Measurements from ENCODE around the gene ATF7IP.
A peak's percentile ranks its signal among the peaks of the same experiment; 100 is the strongest.
"Not testable (repeated sequence)": the region's sequence is repeated elsewhere in the genome, so short reads cannot be mapped to it uniquely, and the experiment has no call there.

Gene ATF7IP, protein sequence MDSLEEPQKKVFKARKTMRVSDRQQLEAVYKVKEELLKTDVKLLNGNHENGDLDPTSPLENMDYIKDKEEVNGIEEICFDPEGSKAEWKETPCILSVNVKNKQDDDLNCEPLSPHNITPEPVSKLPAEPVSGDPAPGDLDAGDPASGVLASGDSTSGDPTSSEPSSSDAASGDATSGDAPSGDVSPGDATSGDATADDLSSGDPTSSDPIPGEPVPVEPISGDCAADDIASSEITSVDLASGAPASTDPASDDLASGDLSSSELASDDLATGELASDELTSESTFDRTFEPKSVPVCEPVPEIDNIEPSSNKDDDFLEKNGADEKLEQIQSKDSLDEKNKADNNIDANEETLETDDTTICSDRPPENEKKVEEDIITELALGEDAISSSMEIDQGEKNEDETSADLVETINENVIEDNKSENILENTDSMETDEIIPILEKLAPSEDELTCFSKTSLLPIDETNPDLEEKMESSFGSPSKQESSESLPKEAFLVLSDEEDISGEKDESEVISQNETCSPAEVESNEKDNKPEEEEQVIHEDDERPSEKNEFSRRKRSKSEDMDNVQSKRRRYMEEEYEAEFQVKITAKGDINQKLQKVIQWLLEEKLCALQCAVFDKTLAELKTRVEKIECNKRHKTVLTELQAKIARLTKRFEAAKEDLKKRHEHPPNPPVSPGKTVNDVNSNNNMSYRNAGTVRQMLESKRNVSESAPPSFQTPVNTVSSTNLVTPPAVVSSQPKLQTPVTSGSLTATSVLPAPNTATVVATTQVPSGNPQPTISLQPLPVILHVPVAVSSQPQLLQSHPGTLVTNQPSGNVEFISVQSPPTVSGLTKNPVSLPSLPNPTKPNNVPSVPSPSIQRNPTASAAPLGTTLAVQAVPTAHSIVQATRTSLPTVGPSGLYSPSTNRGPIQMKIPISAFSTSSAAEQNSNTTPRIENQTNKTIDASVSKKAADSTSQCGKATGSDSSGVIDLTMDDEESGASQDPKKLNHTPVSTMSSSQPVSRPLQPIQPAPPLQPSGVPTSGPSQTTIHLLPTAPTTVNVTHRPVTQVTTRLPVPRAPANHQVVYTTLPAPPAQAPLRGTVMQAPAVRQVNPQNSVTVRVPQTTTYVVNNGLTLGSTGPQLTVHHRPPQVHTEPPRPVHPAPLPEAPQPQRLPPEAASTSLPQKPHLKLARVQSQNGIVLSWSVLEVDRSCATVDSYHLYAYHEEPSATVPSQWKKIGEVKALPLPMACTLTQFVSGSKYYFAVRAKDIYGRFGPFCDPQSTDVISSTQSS

GRCh38 chr12:14365294-14366208, at the start of gene ATF7IP:
Gene ATF7IP (plus strand): TSS chr12:14365682. CDS start chr12:14423916, 58,234 bp downstream.
- H3K4me3 Mint-ChIP-seq, result peak within 1 kb of the TSS; percentile 84
- H3K27ac Mint-ChIP-seq, result peak within 1 kb of the TSS; percentile 97
- peaks cover 30% of the 10 kb centered on the region for H3K36me3 Mint-ChIP-seq (ENCODE audit: low read depth)
- peaks cover 4% of the 10 kb centered on the region for H3K9me3 Mint-ChIP-seq
- peaks cover 66% of the 10 kb centered on the region for H3K4me1 Mint-ChIP-seq (ENCODE audit: low read depth)
- H3K27me3 Mint-ChIP-seq, result no peaks in the 10 kb centered on the region

- Mint-ChIP-seq H3K4me1 (ENCODE audit: low read depth) (no peaks in the 10 kb centered on the region), H3K27ac (no peak overlapping the region), H3K9me3 (no peaks in the 10 kb centered on the region), H3K36me3 (ENCODE audit: low read depth) (no peaks in the 10 kb centered on the region), H3K4me3 (no peak overlapping the region), H3K27me3 (no peaks in the 10 kb centered on the region)
Measured at GRCh38 chr12:14317362-14318146, 47.9 kb upstream of the ATF7IP start.

DNA sequence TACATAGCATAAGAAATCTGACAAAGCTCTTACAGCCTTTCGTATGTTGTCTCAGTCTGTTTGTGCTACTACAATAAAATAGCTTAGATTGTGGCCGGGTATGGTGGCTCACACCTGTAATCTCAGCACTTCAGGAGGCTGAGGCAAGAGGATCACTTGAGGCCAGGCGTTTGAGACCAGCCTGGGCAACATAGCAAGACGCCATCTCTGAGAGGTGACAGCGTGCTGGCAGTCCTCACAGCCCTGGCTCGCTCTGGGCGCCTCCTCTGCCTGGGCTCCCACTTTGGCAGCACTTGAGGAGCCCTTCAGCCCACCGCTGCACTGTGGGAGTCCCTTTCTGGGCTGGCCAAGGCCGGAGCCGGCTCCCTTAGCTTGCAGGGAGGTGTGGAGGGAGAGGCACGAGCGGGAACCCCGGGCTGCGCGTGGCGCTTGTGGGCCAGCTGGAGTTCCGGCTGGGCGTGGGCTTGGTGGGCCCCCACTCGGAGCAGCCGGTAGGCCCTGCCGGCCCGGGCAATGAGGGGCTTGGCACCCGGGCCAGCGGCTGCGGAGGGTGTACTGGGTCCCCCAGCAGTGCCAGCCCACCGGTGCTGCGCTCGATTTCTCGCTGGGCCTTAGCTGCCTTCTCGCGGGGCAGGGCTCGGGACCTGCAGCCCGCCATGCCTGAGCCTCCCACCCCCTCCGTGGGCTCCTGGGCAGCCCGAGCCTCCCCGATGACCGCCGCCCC, 45.6 kb upstream of the ATF7IP start:
- not testable (repeated sequence) for H3K27me3 Mint-ChIP-seq; H3K36me3 Mint-ChIP-seq (ENCODE audit: low read depth); H3K4me1 Mint-ChIP-seq (ENCODE audit: low read depth); H3K9me3 Mint-ChIP-seq; H3K27ac Mint-ChIP-seq; H3K4me3 Mint-ChIP-seq

GRCh38 chr12:14322403-14322802, 43.1 kb upstream of the ATF7IP start:
- H3K27ac Mint-ChIP-seq, result no peak overlapping the region
- H3K36me3 Mint-ChIP-seq (ENCODE audit: low read depth), result no peaks in the 10 kb centered on the region
- no peaks in the 10 kb centered on the region for H3K4me1 Mint-ChIP-seq (ENCODE audit: low read depth)
- H3K4me3 Mint-ChIP-seq, result no peak overlapping the region
- H3K27me3 Mint-ChIP-seq, result no peaks in the 10 kb centered on the region
- no peaks in the 10 kb centered on the region for H3K9me3 Mint-ChIP-seq

- Mint-ChIP-seq H3K27ac (no peak overlapping the region), H3K36me3 (ENCODE audit: low read depth) (no peaks in the 10 kb centered on the region), H3K4me3 (no peak overlapping the region), H3K27me3 (no peaks in the 10 kb centered on the region), H3K9me3 (peaks cover 4% of the 10 kb centered on the region), H3K4me1 (ENCODE audit: low read depth) (peaks cover 4% of the 10 kb centered on the region)
Measured at GRCh38 chr12:14325716-14326343, 39.7 kb upstream of the ATF7IP start.

- H3K9me3 Mint-ChIP-seq, result peaks cover 4% of the 10 kb centered on the region
- no peaks in the 10 kb centered on the region for H3K27me3 Mint-ChIP-seq
- no peaks in the 10 kb centered on the region for H3K36me3 Mint-ChIP-seq (ENCODE audit: low read depth)
- H3K4me1 Mint-ChIP-seq (ENCODE audit: low read depth), result peaks cover 4% of the 10 kb centered on the region
- no peak overlapping the region for H3K4me3 Mint-ChIP-seq
- H3K27ac Mint-ChIP-seq, result no peak overlapping the region
Measured at GRCh38 chr12:14326699-14327098, 38.8 kb upstream of the ATF7IP start.

GRCh38 chr12:14327711-14328110, 37.8 kb upstream of the ATF7IP start:
- H3K27ac Mint-ChIP-seq, result no peak overlapping the region
- H3K4me1 Mint-ChIP-seq (ENCODE audit: low read depth), result peaks cover 4% of the 10 kb centered on the region
- peaks cover 4% of the 10 kb centered on the region for H3K9me3 Mint-ChIP-seq
- H3K4me3 Mint-ChIP-seq, result no peak overlapping the region
- H3K36me3 Mint-ChIP-seq (ENCODE audit: low read depth), result no peaks in the 10 kb centered on the region
- no peaks in the 10 kb centered on the region for H3K27me3 Mint-ChIP-seq

DNA sequence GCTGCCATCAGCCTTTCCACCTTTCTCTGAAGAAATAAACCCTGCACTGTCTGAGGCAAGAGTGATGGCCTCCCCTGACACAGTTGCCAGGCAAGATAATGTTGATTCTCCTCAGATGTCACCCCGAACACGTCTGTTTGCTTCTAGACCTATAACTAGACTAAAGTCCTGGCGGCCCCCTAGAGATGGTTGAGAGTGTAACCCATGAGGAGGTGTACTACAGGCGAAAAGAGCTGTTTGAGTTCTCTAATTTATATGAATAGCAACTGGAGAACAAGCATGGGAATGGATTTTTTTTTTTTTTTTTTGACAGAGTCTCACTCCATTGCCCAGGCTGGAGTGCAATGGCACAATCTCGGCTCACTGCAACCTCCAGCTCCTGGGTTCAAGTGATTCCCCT, 33.0 kb upstream of the ATF7IP start:
- Mint-ChIP-seq H3K27me3 (no peaks in the 10 kb centered on the region), H3K9me3 (peaks cover 11% of the 10 kb centered on the region), H3K27ac (no peak overlapping the region), H3K36me3 (ENCODE audit: low read depth) (peaks cover 3% of the 10 kb centered on the region), H3K4me3 (no peak overlapping the region), H3K4me1 (ENCODE audit: low read depth) (peaks cover 4% of the 10 kb centered on the region)

GRCh38 chr12:14340371-14340770, 25.1 kb upstream of the ATF7IP start:
- peaks cover 5% of the 10 kb centered on the region for H3K36me3 Mint-ChIP-seq (ENCODE audit: low read depth)
- peaks cover 33% of the 10 kb centered on the region for H3K9me3 Mint-ChIP-seq
- no peaks in the 10 kb centered on the region for H3K27me3 Mint-ChIP-seq

DNA sequence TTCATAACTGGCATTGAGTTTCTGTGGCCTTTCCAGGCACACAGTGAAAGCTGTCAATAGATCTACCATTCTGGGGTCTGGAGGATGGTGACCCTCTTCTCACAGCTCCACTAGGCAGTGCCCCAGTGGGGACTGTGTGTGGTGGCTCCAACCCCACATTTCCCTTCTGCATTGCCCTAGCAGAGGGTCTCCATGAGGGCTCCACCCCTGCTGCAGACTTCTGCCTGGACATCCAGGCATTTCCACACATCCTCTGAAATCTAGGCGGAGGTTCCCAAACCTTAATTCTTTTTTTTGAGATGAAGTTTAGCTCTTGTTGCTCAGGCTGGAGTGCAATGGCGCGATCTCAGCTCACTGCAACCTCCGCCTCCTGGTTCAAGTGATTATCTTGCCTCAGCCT, 14.0 kb upstream of the ATF7IP start:
- H3K9me3 Mint-ChIP-seq, result peaks cover 36% of the 10 kb centered on the region
- not testable (repeated sequence) for H3K27ac Mint-ChIP-seq; H3K4me1 Mint-ChIP-seq (ENCODE audit: low read depth)

More at GRCh38 chr12:14340371-14340770, 25.1 kb upstream of the ATF7IP start:
- H3K4me3 Mint-ChIP-seq, result no peak overlapping the region
- no peak overlapping the region for H3K27ac Mint-ChIP-seq
- no peaks in the 10 kb centered on the region for H3K4me1 Mint-ChIP-seq (ENCODE audit: low read depth)

DNA sequence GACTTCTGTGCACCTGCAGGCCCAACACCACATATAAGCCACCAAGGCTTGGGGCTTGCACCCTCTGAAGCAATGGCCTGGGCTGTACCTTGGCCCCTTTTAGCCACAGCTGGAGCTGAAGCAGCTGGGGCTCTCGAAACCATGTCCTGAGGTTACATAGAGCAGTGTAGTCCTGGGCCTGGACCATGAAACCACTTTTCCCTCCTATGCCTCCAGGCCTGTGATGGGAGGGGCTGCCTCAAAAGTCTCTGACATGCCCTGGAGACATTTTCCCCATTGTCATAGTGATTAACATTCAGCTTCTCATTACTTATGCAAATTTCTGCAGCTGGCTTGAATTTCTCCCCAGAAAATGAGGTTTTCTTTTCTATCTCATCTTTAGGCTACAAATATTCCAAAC, 13.4 kb upstream of the ATF7IP start:
- H3K9me3 Mint-ChIP-seq, result peaks cover 36% of the 10 kb centered on the region
- H3K27ac Mint-ChIP-seq; H3K4me1 Mint-ChIP-seq (ENCODE audit: low read depth); H3K4me3 Mint-ChIP-seq; H3K27me3 Mint-ChIP-seq: not testable (repeated sequence)
- H3K36me3 Mint-ChIP-seq (ENCODE audit: low read depth), result peaks cover 11% of the 10 kb centered on the region

More for the DNA sequence above, 14.0 kb upstream of the ATF7IP start:
- peaks cover 11% of the 10 kb centered on the region for H3K36me3 Mint-ChIP-seq (ENCODE audit: low read depth)
- not testable (repeated sequence) for H3K27me3 Mint-ChIP-seq, H3K4me3 Mint-ChIP-seq

DNA sequence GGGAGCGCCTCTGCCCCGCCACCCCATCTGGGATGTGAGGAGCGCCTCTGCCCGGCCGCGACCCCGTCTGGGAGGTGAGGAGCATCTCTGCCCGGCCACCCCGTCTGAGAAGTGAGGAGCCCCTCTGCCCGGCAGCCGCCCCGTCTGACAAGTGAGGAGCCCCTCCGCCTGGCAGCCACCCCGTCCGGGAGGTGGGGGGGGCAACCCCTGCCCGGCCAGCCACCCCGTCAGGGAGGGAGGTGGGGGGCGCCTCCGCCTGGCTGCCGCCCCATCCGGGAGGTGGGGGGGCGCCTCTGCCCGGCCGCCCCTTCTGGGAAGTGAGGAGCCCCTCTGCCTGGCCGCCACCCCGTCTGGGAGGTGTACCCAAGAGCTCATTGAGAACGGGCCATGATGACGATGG, 10.8 kb upstream of the ATF7IP start:
- not testable (repeated sequence) for H3K27ac Mint-ChIP-seq; H3K4me1 Mint-ChIP-seq (ENCODE audit: low read depth); H3K27me3 Mint-ChIP-seq; H3K4me3 Mint-ChIP-seq
- Mint-ChIP-seq H3K9me3 (peaks cover 27% of the 10 kb centered on the region), H3K36me3 (ENCODE audit: low read depth) (peaks cover 11% of the 10 kb centered on the region)
